AG04450 (cell line): ENCODE measurements around the gene NRL. TPM values are rescaled to one million over a fixed set of nuclear protein-coding genes. Genes with fewer than 3 reads are reported as not detected.

ENCODE experiments used
- CTCF ChIA-PET: fragments of 300-600, 350-600 bp; formaldehyde crosslinking; extraction: SDS; loops from one replicate; lab custom pipeline; 2022; ENCODE audit warnings: antibody characterized with exemption, inconsistent platforms; lab: Charles Lee
- POLR2A ChIA-PET: fragments of 350-600 bp; formaldehyde crosslinking; extraction: SDS; loops from one replicate; lab custom pipeline; 2021; ENCODE audit warnings: antibody characterized with exemption, inconsistent platforms; lab: Yijun Ruan, JAX
- DNase-seq: peaks from one replicate; pipeline ENCODE4 v3.0.0-alpha.2; 2011; ENCODE audit warnings: low read depth, low spot score
- H3K27ac ChIP-seq: one replicate; pipeline ENCODE4 v1.5.1; 2012; ENCODE audit warnings: low read depth, low read length, control low read depth
- H3K27me3 ChIP-seq: one replicate; pipeline ENCODE4 v1.6.0; 2012; ENCODE audit warnings: low read length; ENCODE audit not compliant: control insufficient read depth, insufficient read depth
- H3K4me3 ChIP-seq: 2 replicates; pipeline ENCODE4 v1.5.1; 2011; ENCODE audit warnings: mild to moderate bottlenecking, low read depth, low read length, control low read depth
- H3K9me3 ChIP-seq: 2 replicates; pipeline ENCODE4 v1.5.1; 2012; ENCODE audit warnings: low read length; ENCODE audit not compliant: control insufficient read depth, insufficient read depth
- CTCF ChIP-seq: IDR thresholded peaks from 2 replicates; pipeline ENCODE4 v1.5.1; 2011; ENCODE audit warnings: low read depth, low read length, control low read depth, inconsistent platforms
- polyA plus RNA-seq: library from polyadenylated mRNA; depleted of rRNA; stranded (reverse); fragments of >200 nt; gene quantifications from 2 replicates; pipeline ENCODE4 v1.2.3, GENCODE V29; 2011

Gene NRL
- polyA plus RNA-seq, 1 experiment: 0.41 TPM

DNA sequence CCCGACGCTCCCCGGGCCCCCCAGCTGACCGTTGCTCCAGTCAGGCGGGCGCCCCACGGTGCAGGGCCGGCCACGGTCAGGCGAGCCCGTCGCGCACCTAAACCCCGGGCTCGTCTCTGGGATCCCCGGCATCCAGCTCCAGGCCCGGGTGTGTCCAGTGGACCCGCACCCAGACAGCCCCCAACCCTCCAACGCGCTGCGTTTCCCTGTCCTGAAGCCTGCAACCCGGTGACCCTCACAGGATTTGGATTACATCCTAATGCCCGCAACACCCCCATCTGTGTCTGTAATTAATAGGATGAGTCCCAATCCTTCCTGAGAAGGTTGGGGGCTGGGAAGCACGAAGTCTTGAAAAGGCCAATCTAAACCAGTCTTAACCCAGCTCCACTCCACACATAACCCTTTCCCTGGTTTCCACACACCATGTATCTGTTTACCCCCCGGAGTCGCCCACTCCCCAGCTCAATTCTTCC, 33.0 kb downstream of the NRL start:
- no peak overlapping the region for H3K27ac ChIP-seq
- POLR2A ChIA-PET: interaction anchor here (0.6 to 2.1 kb wide), 2 partner anchors 23 to 28 kb away, joined by 3 to 6 read pairs; no protein-coding TSS in a partner anchor
- peak overlapping the region; percentile 58; the same call in 1 of the 2 replicates for H3K4me3 ChIP-seq
- H3K9me3 ChIP-seq: no peaks in the 10 kb centered on the region; the same call in 1 of the 2 replicates
- no peak for DNase-seq
- TF ChIP-seq CTCF: no peak
- CTCF ChIA-PET: interaction anchor here (1.6 to 4.3 kb wide), 2 partner anchors 9 to 24 kb away, joined by 16 to 24 read pairs; no protein-coding TSS in a partner anchor
- H3K27me3 ChIP-seq: peaks cover 72% of the 10 kb centered on the region

DNA sequence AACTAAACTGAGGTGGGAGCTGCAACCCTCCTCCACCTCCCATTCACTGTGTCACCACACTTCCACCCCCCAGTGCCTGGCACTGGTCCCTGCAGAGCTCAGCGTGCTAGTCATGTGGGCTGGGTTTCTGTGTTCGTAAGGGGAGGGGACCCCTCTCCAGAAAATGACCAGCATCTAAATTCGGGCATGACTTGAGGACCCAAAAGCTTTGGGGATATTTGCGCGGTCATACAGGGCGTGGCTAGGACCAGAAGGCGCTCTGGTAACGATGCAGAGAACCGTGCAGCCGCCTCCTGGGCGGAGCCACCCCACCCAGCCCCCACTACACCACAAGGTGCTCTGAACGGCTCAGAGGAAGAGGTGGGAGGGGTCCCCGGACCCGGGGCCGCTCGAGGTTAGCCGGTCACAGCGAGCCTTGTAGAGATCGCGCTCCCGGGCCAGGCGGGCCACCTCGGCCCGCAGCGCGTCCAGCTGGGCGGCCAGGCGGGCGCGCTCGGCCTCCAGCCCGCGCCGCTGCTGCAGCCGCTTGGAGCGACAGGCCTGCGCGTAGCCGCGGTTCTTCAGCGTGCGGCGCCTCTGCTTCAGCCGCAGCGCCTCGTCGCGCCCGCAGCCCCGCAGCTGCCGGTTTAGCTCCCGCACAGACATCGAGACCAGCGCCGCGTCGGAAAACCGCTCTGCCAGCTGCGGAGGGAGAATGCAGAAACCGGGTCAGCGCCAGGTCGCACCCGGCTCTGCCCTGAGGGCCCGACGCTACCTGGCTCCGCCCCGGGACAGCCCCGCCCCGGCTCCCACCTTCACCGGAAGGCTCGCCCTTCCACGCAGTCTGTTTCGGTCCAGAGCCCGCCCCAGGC, 33.6 kb downstream of the NRL start:
- ChIA-PET CTCF (interaction anchor here (1.4 to 4.3 kb wide), 6 partner anchors 9 to 80 kb away, joined by 4 to 29 read pairs (median 16); partner anchors contain the start of genes IRF9 and PCK2), POLR2A (interaction anchor here (0.6 to 2.1 kb wide), 2 partner anchors 23 to 29 kb away, joined by 3 to 6 read pairs; no protein-coding TSS in a partner anchor)
- peaks cover 68% of the 10 kb centered on the region for H3K27me3 ChIP-seq
- H3K27ac ChIP-seq: no peak overlapping the region
- no peak for TF ChIP-seq CTCF
- no peak for DNase-seq
- no peaks in the 10 kb centered on the region; the same call in 1 of the 2 replicates for H3K9me3 ChIP-seq
- peak overlapping the region; percentile 58 for H3K4me3 ChIP-seq

GRCh38 chr14:24080142-24080530, 34.6 kb downstream of the NRL start:
- H3K27ac ChIP-seq: no peak overlapping the region
- no peak for DNase-seq
- peaks cover 66% of the 10 kb centered on the region for H3K27me3 ChIP-seq
- H3K4me3 ChIP-seq: no peak overlapping the region
- ChIA-PET POLR2A (interaction anchor here (0.6 to 2.1 kb wide), 2 partner anchors 13 to 22 kb away, joined by 4 to 6 read pairs; no protein-coding TSS in a partner anchor), CTCF (interaction anchor here (1.0 to 4.3 kb wide), 6 partner anchors 11 to 81 kb away, joined by 3 to 29 read pairs (median 11); partner anchors contain the start of genes IRF9 and PCK2)
- no peak for TF ChIP-seq CTCF
- H3K9me3 ChIP-seq: no peaks in the 10 kb centered on the region; the same call in 1 of the 2 replicates

DNA sequence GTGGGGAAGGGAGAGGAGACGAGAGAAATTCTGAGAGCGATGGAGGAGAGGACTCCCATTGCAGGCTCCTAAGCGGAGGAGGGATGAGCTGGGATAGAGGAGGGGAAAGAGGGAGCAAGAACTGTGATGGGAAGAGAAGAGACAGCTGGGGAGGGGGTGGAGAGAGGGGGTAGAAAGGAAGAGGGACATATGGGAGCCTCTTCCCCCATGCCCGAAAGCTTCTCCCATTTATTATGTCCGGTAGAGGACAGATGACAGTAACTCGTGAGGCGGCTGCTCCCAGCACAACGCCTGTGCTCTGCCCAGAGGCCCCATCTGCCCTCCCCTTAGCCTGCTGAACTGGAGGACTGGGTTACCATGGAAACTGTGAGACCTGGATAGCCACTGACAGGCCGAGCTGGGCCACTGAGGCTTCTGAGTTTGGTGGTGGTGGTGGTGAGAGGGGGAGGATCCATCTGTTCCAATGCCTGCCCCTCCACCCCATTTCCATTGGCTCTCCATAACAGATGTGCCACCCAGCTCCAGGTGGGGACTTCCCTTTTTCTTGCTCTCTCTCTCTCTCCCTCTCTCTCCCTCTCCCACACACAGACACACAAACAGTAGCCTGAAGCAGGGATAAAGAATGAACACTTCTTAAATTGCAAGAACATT, 35.1 kb downstream of the NRL start:
- CTCF ChIA-PET: interaction anchor here (1.0 to 4.3 kb wide), 7 partner anchors 12 to 82 kb away, joined by 3 to 29 read pairs (median 5); partner anchors contain the start of genes IRF9 and PCK2
- POLR2A ChIA-PET: interaction anchor here (0.6 kb wide), 1 partner anchor 14 kb away, joined by 4 read pairs; no protein-coding TSS in a partner anchor
- H3K27me3 ChIP-seq: peaks cover 63% of the 10 kb centered on the region

More for the DNA sequence above, 35.1 kb downstream of the NRL start:
- H3K27ac ChIP-seq: no peak overlapping the region
- H3K4me3 ChIP-seq: no peak overlapping the region
- H3K9me3 ChIP-seq: no peaks in the 10 kb centered on the region; the same call in 1 of the 2 replicates
- DNase-seq: no peak
- TF ChIP-seq CTCF: no peak
